Measurements from ENCODE around the gene GGA1. TPM values are rescaled to one million over a fixed set of nuclear protein-coding genes. Genes with fewer than 3 reads are reported as not detected.

The GGA1 gene
- total RNA-seq, 1 donor from 2014 or later = 132 TPM

DNA sequence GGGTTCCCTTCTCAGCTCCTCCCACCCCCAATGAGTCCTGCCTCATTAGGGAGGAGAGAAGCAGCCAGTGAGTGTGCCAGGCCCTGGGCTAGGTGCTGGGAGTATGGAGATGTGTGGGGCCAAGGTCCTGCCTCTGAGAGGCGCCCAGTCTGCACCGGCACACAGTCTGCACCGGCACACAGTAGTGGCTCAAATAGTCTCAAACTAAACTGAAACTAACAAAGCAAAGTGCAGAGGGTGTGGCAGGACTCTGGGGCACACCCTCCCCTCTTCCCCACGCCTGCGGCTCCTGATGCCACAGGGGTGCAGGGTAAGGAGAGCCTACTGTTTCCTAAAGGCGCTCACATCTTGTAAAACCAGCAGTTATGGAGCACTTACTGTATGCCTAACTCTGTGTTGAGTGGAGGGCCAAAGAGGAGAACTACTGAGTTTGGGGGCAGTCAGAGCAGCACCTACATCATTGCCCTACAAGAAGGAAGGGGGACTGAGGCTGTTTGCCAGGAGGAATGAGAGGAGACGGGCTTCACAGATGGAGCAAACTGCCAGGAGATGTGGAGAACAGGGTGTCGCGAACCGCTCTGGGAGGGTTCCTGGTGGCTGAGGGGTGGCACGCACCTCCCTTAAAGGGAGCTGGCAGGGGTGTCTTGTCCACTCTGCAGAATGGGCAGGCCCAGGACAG lies 29.9 kb downstream of the GGA1 start:
- H3K4me1 Mint-ChIP-seq (ENCODE audit: low read depth) = peaks cover 19% of the 10 kb centered on the region
- peak overlapping the region; percentile 73 for H3K27ac Mint-ChIP-seq
- no peaks in the 10 kb centered on the region for H3K27me3 Mint-ChIP-seq
- peak overlapping the region; percentile 80 for H3K4me3 Mint-ChIP-seq (ENCODE audit: low read depth)
- DNase-seq (ENCODE audit: low spot score, unreplicated experiment) = no peak
- peaks cover 2% of the 10 kb centered on the region for H3K36me3 Mint-ChIP-seq (ENCODE audit: insufficient read depth)
- no peaks in the 10 kb centered on the region for H3K9me3 Mint-ChIP-seq (ENCODE audit: low read depth)
- TF ChIP-seq, protein P1, sequence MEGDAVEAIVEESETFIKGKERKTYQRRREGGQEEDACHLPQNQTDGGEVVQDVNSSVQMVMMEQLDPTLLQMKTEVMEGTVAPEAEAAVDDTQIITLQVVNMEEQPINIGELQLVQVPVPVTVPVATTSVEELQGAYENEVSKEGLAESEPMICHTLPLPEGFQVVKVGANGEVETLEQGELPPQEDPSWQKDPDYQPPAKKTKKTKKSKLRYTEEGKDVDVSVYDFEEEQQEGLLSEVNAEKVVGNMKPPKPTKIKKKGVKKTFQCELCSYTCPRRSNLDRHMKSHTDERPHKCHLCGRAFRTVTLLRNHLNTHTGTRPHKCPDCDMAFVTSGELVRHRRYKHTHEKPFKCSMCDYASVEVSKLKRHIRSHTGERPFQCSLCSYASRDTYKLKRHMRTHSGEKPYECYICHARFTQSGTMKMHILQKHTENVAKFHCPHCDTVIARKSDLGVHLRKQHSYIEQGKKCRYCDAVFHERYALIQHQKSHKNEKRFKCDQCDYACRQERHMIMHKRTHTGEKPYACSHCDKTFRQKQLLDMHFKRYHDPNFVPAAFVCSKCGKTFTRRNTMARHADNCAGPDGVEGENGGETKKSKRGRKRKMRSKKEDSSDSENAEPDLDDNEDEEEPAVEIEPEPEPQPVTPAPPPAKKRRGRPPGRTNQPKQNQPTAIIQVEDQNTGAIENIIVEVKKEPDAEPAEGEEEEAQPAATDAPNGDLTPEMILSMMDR (IDR thresholded peaks at IDR 0.05; ENCODE audit: unreplicated experiment) = no peak

- H3K4me1 Mint-ChIP-seq (ENCODE audit: low read depth) = peaks cover 14% of the 10 kb centered on the region
- H3K27ac Mint-ChIP-seq = peak within 1 kb of the TSS; percentile 73
These were observed 30.6 kb downstream of the GGA1 start, which contains the start of gene SH3BP1 for GRCh38 chr22:37639070-37639760. Gene SH3BP1, plus strand, starts transcription at chr22:37639669. Its CDS starts 119 bp downstream, at chr22:37639788.

DNA sequence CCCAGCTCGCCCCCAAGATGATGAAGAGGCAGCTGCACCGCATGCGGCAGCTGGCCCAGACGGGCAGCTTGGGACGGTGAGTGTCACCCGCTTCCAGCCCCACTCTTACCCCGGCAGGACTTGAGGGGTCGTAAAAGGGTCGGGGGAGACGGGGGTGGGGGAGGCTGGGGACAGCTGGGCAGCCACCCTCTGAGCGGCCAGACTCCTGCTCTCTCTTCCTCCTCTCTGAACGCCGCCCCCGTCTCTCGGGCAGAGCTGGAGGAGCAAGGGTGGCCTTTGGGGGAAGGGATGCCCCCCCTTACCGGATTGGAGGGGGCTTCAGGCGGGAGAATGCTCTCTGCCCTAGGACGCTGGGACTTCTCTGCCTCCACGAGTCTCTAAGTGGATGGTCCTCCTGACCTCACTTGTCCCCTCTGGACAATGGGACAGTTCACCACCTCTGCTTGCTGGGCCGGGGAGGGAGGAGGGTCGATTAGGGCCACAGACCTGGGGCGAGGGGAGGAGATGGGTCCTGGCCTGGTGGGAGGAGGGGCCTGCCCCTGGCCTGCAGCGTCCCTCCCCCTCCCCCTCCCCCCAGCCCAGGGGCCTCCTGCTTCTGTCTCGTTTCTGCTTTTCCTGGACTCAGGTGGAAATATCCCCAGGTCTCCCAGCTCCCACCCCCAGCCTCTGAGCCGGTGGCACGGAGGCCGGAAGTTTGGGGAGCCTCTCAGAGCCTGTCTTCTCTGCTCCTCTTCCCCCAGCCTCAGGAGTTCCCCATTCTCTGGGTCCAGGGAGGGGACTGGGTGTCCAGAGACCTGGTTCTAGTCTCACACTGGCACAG lies 31.3 kb downstream of the GGA1 start:
- DNase-seq (ENCODE audit: low spot score, unreplicated experiment) = no peak
- peaks cover 9% of the 10 kb centered on the region for H3K4me1 Mint-ChIP-seq (ENCODE audit: low read depth)
- no peaks in the 10 kb centered on the region for H3K9me3 Mint-ChIP-seq (ENCODE audit: low read depth)
- no peak overlapping the region for H3K27ac Mint-ChIP-seq
- TF ChIP-seq, protein P1 (IDR thresholded peaks at IDR 0.05; ENCODE audit: unreplicated experiment) = no peak
- H3K27me3 Mint-ChIP-seq = no peaks in the 10 kb centered on the region
- peak overlapping the region; percentile 80 for H3K4me3 Mint-ChIP-seq (ENCODE audit: low read depth)
- H3K36me3 Mint-ChIP-seq (ENCODE audit: insufficient read depth) = peaks cover 2% of the 10 kb centered on the region

More at GRCh38 chr22:37639070-37639760, 30.6 kb downstream of the GGA1 start, which contains the start of gene SH3BP1:
- TF ChIP-seq, protein P1 (IDR thresholded peaks at IDR 0.05; ENCODE audit: unreplicated experiment) = no peak
- DNase-seq (ENCODE audit: low spot score, unreplicated experiment) = peak; percentile 56
- Mint-ChIP-seq H3K36me3 (ENCODE audit: insufficient read depth) (peaks cover 2% of the 10 kb centered on the region), H3K27me3 (no peaks in the 10 kb centered on the region), H3K9me3 (ENCODE audit: low read depth) (no peaks in the 10 kb centered on the region), H3K4me3 (ENCODE audit: low read depth) (peak within 1 kb of the TSS; percentile 80)

GRCh38 chr22:37640591-37641560 lies 32.2 kb downstream of the GGA1 start:
- Mint-ChIP-seq H3K27ac (no peak overlapping the region), H3K36me3 (ENCODE audit: insufficient read depth) (peaks cover 2% of the 10 kb centered on the region), H3K4me3 (ENCODE audit: low read depth) (peak overlapping the region; percentile 80), H3K4me1 (ENCODE audit: low read depth) (peaks cover 9% of the 10 kb centered on the region), H3K27me3 (no peaks in the 10 kb centered on the region), H3K9me3 (ENCODE audit: low read depth) (no peaks in the 10 kb centered on the region)
- TF ChIP-seq, protein P1 (IDR thresholded peaks at IDR 0.05; ENCODE audit: unreplicated experiment) = no peak
- DNase-seq (ENCODE audit: low spot score, unreplicated experiment) = no peak
